DND-41 (cell line): ENCODE results near the gene SENP6.
"Not testable (repeated sequence)": the region's sequence is repeated elsewhere in the genome, so short reads cannot be mapped to it uniquely, and the experiment has no call there.

ENCODE experiments used
- EZH2 ChIP-seq: IDR thresholded peaks from 3 replicates; pipeline ENCODE4 v1.6.1; 2012; ENCODE audit warnings: borderline replicate concordance, low read depth, mild to moderate bottlenecking, moderate library complexity, low read length, inconsistent platforms; ENCODE audit not compliant: severe bottlenecking
- TF ChIP-seq, protein P1 (sequence below): IDR thresholded peaks from 2 replicates; pipeline ENCODE4 v1.5.1; 2012; ENCODE audit warnings: borderline replicate concordance, low read length, moderate library complexity, mild to moderate bottlenecking; ENCODE audit not compliant: poor library complexity, severe bottlenecking; ENCODE audit errors: extremely low read depth

DNA sequence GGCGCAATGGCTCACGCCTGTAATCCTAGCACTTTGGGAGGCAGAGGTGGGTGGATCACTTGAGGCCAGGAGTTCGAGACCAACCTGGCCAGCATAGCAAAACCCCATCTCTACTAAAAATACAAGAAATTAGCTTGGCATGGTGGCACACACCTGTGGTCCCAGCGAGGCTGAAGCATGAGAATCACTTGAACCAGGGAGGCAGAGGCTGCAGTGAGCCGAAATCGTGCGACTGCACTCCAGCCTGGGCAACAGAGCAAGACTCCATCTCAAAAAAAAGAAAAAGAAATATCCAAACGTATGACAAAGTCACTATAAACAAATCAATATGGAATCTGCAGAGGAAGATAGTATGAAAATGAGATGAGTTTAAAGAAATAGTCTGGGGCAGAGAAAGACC is 129.3 kb downstream of the SENP6 start:
- TF ChIP-seq, protein P1, sequence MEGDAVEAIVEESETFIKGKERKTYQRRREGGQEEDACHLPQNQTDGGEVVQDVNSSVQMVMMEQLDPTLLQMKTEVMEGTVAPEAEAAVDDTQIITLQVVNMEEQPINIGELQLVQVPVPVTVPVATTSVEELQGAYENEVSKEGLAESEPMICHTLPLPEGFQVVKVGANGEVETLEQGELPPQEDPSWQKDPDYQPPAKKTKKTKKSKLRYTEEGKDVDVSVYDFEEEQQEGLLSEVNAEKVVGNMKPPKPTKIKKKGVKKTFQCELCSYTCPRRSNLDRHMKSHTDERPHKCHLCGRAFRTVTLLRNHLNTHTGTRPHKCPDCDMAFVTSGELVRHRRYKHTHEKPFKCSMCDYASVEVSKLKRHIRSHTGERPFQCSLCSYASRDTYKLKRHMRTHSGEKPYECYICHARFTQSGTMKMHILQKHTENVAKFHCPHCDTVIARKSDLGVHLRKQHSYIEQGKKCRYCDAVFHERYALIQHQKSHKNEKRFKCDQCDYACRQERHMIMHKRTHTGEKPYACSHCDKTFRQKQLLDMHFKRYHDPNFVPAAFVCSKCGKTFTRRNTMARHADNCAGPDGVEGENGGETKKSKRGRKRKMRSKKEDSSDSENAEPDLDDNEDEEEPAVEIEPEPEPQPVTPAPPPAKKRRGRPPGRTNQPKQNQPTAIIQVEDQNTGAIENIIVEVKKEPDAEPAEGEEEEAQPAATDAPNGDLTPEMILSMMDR: not testable (repeated sequence)
- TF ChIP-seq EZH2: not testable (repeated sequence)
